ENCODE measurements around the gene ZNF205. TPM values are rescaled to one million over a fixed set of nuclear protein-coding genes. Genes with fewer than 3 reads are reported as not detected.
A peak's percentile ranks its signal among the peaks of the same experiment; 100 is the strongest.

The ZNF205 gene
- total and polyA plus RNA-seq, 2 of the 13 experiments (the other 11 are each of a cell fraction or from before 2014, with no cell fraction given), result 5.8 to 10.2 TPM

DNA sequence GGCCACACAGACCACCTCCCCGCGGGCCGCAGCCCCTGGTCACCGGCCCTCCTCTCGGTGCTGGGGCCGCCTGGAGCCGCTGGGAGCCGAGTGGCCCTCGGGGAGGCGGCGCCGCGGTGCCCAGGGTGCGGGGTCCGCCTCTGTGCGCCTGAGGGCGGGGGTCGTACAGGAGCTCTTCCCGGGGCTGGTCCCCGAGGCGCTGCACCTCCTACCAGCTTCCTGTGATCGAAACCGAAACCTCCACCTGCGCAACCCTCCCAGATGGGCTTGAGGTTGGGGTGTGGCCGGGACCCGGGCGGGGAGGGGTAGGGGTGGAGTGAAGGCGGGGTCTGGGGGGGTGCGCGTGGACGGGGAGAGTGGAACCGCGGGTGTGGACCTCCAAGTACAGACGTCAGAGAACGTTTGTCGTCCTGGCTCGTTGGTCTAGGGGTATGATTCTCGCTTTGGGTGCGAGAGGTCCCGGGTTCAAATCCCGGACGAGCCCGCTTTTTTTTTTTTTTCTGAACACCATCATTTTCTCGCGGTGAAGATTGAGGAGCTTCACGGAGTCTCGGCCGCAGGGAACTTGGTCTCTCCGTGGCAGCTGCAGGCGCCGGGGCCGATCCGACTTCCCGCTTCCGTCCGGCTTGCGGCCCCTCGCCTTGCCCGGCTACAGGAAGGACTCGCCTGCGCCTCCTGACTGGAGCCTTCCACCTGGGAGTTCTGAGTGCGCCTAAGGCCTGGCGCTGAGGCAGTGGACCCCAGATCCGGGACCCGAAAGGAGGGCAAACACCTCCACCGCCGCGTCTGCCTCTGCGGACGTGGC lies 46.3 kb downstream of the ZNF205 start:
- 4% methylated on average over 35 of the region's 70 CpGs for WGBS (ENCODE audit: low lambda C conversion rate)
- Histone ChIP-seq H3K79me2 (ENCODE audit: insufficient read depth, low read length) (no peaks in the 10 kb centered on the region), H3K4me3 (replicated peaks in 1 of 3; ENCODE audit: insufficient read depth in 1 of 3, low read depth in 2 of 3, low read length in 3 of 3) (peak overlapping the region; percentile 68 to 87 (median 81)), H4K20me1 (ENCODE audit: insufficient read depth, low read length) (no peaks in the 10 kb centered on the region), H2AFZ (ENCODE audit: low read length) (no peak overlapping the region), H3K36me3 (replicated peaks in 1 of 2; ENCODE audit: control insufficient read depth in 1 of 2, insufficient read depth in 2 of 2, low read length in 2 of 2) (no peaks in the 10 kb centered on the region), H3K27ac (ENCODE audit: extremely low read length, insufficient read depth, low read length) (peak overlapping the region; percentile 91), H3K4me1 (ENCODE audit: insufficient read depth, low read length) (peaks cover 46% of the 10 kb centered on the region), H3K9ac (ENCODE audit: insufficient read depth, low read depth, low read length) (peak overlapping the region; percentile 78), H3K4me2 (ENCODE audit: low read depth, low read length) (peak overlapping the region; percentile 94), H3K9me3 (ENCODE audit: low read length) (no peaks in the 10 kb centered on the region), H3K27me3 (ENCODE audit: control insufficient read depth in 1 of 2, insufficient read depth in 2 of 2, low read length in 2 of 2) (no peaks in the 10 kb centered on the region; a peak in 1 of 5 replicates)
- DNase-seq (ENCODE audit: low spot score), result peak; percentile 87
- peak; percentile 68 for ATAC-seq
- intact Hi-C loops (cut with micrococcal nuclease; ENCODE audit: unreplicated experiment), result no loop called here
- FAIRE-seq, result no peak
- BruUV-seq (replicated peaks), result no TSS peak
- ChIA-PET POLR2A (interaction anchor here (0.9 to 5.1 kb wide), 16 partner anchors 8 to 242 kb away, joined by 3 to 51 read pairs (median 6); partner anchors contain the start of genes OR1F1, TNFRSF12A, ZNF174 and ZNF213), CTCF (ENCODE audit: low intra/inter-chr PET ratio, low total read pairs) (interaction anchor here (0.6 kb wide), 1 partner anchor 141 kb away, joined by 3 read pairs; no protein-coding TSS in a partner anchor)
- in situ Hi-C loops (cut with HindIII; ENCODE audit: extremely low pct_ligation_motif_present, low pct_unique_long_range_greater_than_20kb), result no loop called here
- TF ChIP-seq ZNF7 (CRISPR knock-in tag; IDR thresholded peaks at IDR 0.05) (no peak), BRCA1 (CRISPR knock-in tag; IDR thresholded peaks at IDR 0.05) (no peak), ZNF562 (CRISPR knock-in tag; IDR thresholded peaks at IDR 0.05; ENCODE audit: borderline replicate concordance) (no peak), ETV5 (CRISPR knock-in tag; IDR thresholded peaks at IDR 0.05; ENCODE audit: borderline replicate concordance) (0 out of 2 replicates have a peak, but pooled peaks have one; percentile 7), KMT2B (CRISPR knock-in tag; IDR thresholded peaks at IDR 0.05) (no peak; the same call in 1 of the 2 replicates), ISX (CRISPR knock-in tag; conservative IDR thresholded peaks at IDR 0.05) (no peak), ZNF296 (CRISPR knock-in tag; conservative IDR thresholded peaks at IDR 0.05) (no peak)
- TF ChIP-seq, protein P1, sequence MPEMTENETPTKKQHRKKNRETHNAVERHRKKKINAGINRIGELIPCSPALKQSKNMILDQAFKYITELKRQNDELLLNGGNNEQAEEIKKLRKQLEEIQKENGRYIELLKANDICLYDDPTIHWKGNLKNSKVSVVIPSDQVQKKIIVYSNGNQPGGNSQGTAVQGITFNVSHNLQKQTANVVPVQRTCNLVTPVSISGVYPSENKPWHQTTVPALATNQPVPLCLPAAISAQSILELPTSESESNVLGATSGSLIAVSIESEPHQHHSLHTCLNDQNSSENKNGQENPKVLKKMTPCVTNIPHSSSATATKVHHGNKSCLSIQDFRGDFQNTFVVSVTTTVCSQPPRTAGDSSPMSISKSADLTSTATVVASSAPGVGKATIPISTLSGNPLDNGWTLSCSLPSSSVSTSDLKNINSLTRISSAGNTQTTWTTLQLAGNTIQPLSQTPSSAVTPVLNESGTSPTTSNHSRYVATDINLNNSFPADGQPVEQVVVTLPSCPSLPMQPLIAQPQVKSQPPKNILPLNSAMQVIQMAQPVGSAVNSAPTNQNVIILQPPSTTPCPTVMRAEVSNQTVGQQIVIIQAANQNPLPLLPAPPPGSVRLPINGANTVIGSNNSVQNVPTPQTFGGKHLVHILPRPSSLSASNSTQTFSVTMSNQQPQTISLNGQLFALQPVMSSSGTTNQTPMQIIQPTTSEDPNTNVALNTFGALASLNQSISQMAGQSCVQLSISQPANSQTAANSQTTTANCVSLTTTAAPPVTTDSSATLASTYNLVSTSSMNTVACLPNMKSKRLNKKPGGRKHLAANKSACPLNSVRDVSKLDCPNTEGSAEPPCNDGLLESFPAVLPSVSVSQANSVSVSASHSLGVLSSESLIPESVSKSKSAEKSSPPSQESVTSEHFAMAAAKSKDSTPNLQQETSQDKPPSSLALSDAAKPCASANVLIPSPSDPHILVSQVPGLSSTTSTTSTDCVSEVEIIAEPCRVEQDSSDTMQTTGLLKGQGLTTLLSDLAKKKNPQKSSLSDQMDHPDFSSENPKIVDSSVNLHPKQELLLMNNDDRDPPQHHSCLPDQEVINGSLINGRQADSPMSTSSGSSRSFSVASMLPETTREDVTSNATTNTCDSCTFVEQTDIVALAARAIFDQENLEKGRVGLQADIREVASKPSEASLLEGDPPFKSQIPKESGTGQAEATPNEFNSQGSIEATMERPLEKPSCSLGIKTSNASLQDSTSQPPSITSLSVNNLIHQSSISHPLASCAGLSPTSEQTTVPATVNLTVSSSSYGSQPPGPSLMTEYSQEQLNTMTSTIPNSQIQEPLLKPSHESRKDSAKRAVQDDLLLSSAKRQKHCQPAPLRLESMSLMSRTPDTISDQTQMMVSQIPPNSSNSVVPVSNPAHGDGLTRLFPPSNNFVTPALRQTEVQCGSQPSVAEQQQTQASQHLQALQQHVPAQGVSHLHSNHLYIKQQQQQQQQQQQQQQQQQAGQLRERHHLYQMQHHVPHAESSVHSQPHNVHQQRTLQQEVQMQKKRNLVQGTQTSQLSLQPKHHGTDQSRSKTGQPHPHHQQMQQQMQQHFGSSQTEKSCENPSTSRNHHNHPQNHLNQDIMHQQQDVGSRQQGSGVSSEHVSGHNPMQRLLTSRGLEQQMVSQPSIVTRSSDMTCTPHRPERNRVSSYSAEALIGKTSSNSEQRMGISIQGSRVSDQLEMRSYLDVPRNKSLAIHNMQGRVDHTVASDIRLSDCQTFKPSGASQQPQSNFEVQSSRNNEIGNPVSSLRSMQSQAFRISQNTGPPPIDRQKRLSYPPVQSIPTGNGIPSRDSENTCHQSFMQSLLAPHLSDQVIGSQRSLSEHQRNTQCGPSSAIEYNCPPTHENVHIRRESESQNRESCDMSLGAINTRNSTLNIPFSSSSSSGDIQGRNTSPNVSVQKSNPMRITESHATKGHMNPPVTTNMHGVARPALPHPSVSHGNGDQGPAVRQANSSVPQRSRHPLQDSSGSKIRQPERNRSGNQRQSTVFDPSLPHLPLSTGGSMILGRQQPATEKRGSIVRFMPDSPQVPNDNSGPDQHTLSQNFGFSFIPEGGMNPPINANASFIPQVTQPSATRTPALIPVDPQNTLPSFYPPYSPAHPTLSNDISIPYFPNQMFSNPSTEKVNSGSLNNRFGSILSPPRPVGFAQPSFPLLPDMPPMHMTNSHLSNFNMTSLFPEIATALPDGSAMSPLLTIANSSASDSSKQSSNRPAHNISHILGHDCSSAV (CRISPR knock-in tag; IDR thresholded peaks at IDR 0.05; ENCODE audit: borderline replicate concordance), result no peak
- TF ChIP-seq, protein P2, sequence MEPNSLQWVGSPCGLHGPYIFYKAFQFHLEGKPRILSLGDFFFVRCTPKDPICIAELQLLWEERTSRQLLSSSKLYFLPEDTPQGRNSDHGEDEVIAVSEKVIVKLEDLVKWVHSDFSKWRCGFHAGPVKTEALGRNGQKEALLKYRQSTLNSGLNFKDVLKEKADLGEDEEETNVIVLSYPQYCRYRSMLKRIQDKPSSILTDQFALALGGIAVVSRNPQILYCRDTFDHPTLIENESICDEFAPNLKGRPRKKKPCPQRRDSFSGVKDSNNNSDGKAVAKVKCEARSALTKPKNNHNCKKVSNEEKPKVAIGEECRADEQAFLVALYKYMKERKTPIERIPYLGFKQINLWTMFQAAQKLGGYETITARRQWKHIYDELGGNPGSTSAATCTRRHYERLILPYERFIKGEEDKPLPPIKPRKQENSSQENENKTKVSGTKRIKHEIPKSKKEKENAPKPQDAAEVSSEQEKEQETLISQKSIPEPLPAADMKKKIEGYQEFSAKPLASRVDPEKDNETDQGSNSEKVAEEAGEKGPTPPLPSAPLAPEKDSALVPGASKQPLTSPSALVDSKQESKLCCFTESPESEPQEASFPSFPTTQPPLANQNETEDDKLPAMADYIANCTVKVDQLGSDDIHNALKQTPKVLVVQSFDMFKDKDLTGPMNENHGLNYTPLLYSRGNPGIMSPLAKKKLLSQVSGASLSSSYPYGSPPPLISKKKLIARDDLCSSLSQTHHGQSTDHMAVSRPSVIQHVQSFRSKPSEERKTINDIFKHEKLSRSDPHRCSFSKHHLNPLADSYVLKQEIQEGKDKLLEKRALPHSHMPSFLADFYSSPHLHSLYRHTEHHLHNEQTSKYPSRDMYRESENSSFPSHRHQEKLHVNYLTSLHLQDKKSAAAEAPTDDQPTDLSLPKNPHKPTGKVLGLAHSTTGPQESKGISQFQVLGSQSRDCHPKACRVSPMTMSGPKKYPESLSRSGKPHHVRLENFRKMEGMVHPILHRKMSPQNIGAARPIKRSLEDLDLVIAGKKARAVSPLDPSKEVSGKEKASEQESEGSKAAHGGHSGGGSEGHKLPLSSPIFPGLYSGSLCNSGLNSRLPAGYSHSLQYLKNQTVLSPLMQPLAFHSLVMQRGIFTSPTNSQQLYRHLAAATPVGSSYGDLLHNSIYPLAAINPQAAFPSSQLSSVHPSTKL (CRISPR knock-in tag; IDR thresholded peaks at IDR 0.05), result peak; percentile 36; the same call in 1 of the 2 replicates

Data from HepG2 (cell line).